Spleen (tissue), 11 donors: Measurements from ENCODE around the gene VSIG8. TPM values are rescaled to one million over a fixed set of nuclear protein-coding genes. Genes with fewer than 3 reads are reported as not detected.

Source experiments
- DNase-seq: peaks from one replicate; pipeline ENCODE4 v3.0.0-alpha.2; 2020
- H3K27ac ChIP-seq, 8 donors: fragments of 200-600 bp; sonication (generic) in 7 of 8; 1 replicate in 4 of 8; 2 replicates in 4 of 8; pipeline versions ENCODE4 v1.5.0 to v1.8.0; 2016 to 2021; ENCODE audit warnings: inconsistent platforms in 4 of 8, mild to moderate bottlenecking in 4 of 8, moderate library complexity in 1 of 8
- H3K27me3 ChIP-seq, 7 donors: fragments of 200-600 bp; sonication (generic) in 6 of 7; replicated peaks in 1 of 7; 1 replicate in 4 of 7; 2 replicates in 3 of 7; pipeline versions ENCODE4 v1.5.0 to v1.8.0; 2016 to 2021; ENCODE audit warnings: inconsistent platforms in 3 of 7, mild to moderate bottlenecking in 1 of 7
- H3K36me3 ChIP-seq, 6 donors: fragments of 200-600 bp; sonication (generic) in 5 of 6; 1 replicate in 4 of 6; 2 replicates in 2 of 6; pipeline versions ENCODE4 v1.5.0 to v1.8.0; 2016 to 2021; ENCODE audit warnings: inconsistent platforms in 2 of 6
- H3K4me1 ChIP-seq, 6 donors: fragments of 200-600 bp; sonication (generic) in 5 of 6; 1 replicate in 3 of 6; 2 replicates in 3 of 6; pipeline versions ENCODE4 v1.5.0 to v1.8.0; 2016 to 2021; ENCODE audit warnings: inconsistent platforms in 3 of 6
- H3K4me3 ChIP-seq, 8 donors: fragments of 200-600 bp; sonication (generic) in 7 of 8; 1 replicate in 4 of 8; 2 replicates in 4 of 8; pipeline versions ENCODE4 v1.5.0 to v1.8.0; 2016 to 2021; ENCODE audit warnings: inconsistent platforms in 4 of 8, mild to moderate bottlenecking in 4 of 8, moderate library complexity in 2 of 8
- H3K9me3 ChIP-seq, 8 donors: fragments of 200-600 bp; sonication (generic) in 7 of 8; 1 replicate in 4 of 8; 2 replicates in 4 of 8; pipeline versions ENCODE4 v1.5.0 to v1.8.0; 2016 to 2021; ENCODE audit warnings: inconsistent platforms in 4 of 8
- POLR2A ChIP-seq, 3 donors: fragments of 450-650 bp; IDR thresholded peaks; one replicate each; pipeline ENCODE4 v1.5.1; 2017; ENCODE audit warnings: antibody characterized with exemption in 3 of 3, mild to moderate bottlenecking in 1 of 3
- POLR2AphosphoS5 ChIP-seq, 3 donors: sonication (generic); formaldehyde crosslinking; IDR thresholded peaks; one replicate each; pipeline ENCODE4 v1.5.1; 2017; ENCODE audit warnings: antibody characterized with exemption in 3 of 3
- WGBS, 5 donors: extraction: QIAGEN DNeasy Blood & Tissue Kit in 3 of 5; methylation state at CpG; one replicate each; pipeline versions ENCODE4 v1.1.5 to v1.1.7; 2013 to 2018; 5-methylcytosine and 5-hydroxymethylcytosine counted together
- intact Hi-C: fragments of 100-400 bp; cut with DNase I; formaldehyde crosslinking; loops from one replicate; pipeline ENCODE4 v1.15.0; 2023; ENCODE audit warnings: low total_unique reads
- polyA plus RNA-seq, 3 donors: library from polyadenylated mRNA; stranded (reverse); fragments of 200-250 nt; gene quantifications; one replicate each; pipeline ENCODE4 v1.2.1, GENCODE V29; 2013
- total RNA-seq, 7 donors: library from RNA; depleted of rRNA in 3 of 7; stranded (reverse); fragments of >200 nt in 3 of 7; fragmentation: NEBNext Ultra II Directional in 4 of 7; extraction: Animal tissue kit (Norgen Biotek cat#: 25700) in 4 of 7; gene quantifications; one replicate each; pipeline versions ENCODE4 v1.1.0 to v1.2.1, GENCODE V29; 2016 to 2021
- TF ChIP-seq, protein P1 (sequence below), 11 experiments: fragments of 200-600 bp in 7 of 11; fragments of 450-650 bp in 4 of 11; sonication (generic) in 4 of 11; IDR thresholded peaks in 8 of 11; conservative IDR thresholded peaks in 3 of 11; 1 replicate in 7 of 11; 2 replicates in 4 of 11; pipeline versions ENCODE4 v1.4.0 to v1.8.0; 2016 to 2021; ENCODE audit warnings: antibody characterized with exemption in 11 of 11, inconsistent platforms in 4 of 11, mild to moderate bottlenecking in 1 of 11
- donor health status: healthy with polysubstance abuse.
- donor health status: DM: no; HTN: no; CAD: no; lungs with moderate emphysema.
- donor health status: DM: no; HTN: no; CAD: no.
- donor health status: Bipolar disorder and iron deficiency.
- donor health status: healthy.
- donor health status: DM: no; HTN: no; CAD: no.
- donor health status: DM: yes; HTN: yes; CAD: no.

Gene VSIG8
- total and polyA plus RNA-seq, 10 donors: 0.03 to 0.43 (median 0.23) TPM; not detected in 6

DNA sequence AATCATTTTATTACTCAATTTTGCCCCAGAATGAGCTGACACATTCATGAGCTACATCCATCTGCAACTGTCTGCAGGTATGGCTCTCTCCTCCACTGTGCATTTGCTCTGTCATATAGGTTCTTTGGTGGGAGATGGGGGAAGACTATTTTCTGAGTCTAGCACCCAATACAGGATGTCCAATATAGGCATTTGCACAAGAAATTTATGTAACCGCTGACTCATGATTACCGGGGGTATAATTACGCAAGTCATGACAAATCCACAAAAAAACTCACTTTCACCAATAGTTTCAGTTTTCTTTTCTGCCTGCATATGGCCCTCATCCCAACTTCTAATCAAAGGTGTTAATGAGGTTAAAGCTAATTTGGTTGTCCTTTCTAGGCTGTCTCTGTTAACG is 17.5 kb upstream of the VSIG8 start:
- intact Hi-C loops: no loop called here
- Histone ChIP-seq H3K4me3 (no peak overlapping the region), H3K27ac (peak overlapping the region in 3 of 8 donors; percentile 3 to 73 (median 24)), H3K27me3 (no peaks in the 10 kb centered on the region), H3K9me3 (no peaks in the 10 kb centered on the region), H3K4me1 (peaks cover 0 to 36% (median 9%) of the 10 kb centered on the region in 6 donors), H3K36me3 (no peaks in the 10 kb centered on the region)
- DNase-seq: no peak
- TF ChIP-seq, protein P1, sequence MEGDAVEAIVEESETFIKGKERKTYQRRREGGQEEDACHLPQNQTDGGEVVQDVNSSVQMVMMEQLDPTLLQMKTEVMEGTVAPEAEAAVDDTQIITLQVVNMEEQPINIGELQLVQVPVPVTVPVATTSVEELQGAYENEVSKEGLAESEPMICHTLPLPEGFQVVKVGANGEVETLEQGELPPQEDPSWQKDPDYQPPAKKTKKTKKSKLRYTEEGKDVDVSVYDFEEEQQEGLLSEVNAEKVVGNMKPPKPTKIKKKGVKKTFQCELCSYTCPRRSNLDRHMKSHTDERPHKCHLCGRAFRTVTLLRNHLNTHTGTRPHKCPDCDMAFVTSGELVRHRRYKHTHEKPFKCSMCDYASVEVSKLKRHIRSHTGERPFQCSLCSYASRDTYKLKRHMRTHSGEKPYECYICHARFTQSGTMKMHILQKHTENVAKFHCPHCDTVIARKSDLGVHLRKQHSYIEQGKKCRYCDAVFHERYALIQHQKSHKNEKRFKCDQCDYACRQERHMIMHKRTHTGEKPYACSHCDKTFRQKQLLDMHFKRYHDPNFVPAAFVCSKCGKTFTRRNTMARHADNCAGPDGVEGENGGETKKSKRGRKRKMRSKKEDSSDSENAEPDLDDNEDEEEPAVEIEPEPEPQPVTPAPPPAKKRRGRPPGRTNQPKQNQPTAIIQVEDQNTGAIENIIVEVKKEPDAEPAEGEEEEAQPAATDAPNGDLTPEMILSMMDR (IDR thresholded peaks at IDR 0.05 in 8 of 11, conservative IDR thresholded peaks at IDR 0.05 in 3 of 11): no peak
- TF ChIP-seq POLR2A (IDR thresholded peaks at IDR 0.05) (no peak), POLR2AphosphoS5 (IDR thresholded peaks at IDR 0.05) (no peak)
- WGBS, 5 donors: 46 to 67% (median 54%) methylated on average over 4 of the region's 4 CpGs

DNA sequence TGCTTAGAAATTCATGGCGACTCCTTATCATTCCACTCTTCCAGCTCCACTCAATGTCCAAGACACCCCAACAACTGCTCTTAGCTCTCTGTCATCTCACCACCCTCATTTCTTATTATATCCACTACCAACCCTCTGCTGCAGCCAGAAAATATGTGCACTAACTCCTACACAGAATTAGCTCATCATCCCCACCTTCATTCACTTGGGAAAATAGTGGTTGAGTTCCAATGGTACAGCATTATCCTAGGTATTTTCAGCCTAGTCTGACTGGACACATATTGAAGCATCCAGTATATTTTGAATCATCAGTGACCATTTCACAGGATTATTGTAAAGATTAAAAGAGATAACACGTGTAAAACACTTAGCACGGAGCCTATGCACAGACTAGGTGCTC is 16.7 kb upstream of the VSIG8 start:
- H3K9me3 ChIP-seq: no peaks in the 10 kb centered on the region
- H3K4me1 ChIP-seq: peaks cover 0 to 36% (median 9%) of the 10 kb centered on the region in 6 donors
- DNase-seq: no peak
- no peak overlapping the region for H3K27ac ChIP-seq
- H3K27me3 ChIP-seq: no peaks in the 10 kb centered on the region
- intact Hi-C loops: no loop called here
- H3K4me3 ChIP-seq: no peak overlapping the region
- 87 to 94% (median 92%) methylated on average over 3 of the region's 3 CpGs for WGBS, 5 donors
- H3K36me3 ChIP-seq: no peaks in the 10 kb centered on the region
- TF ChIP-seq, protein P1 (IDR thresholded peaks at IDR 0.05 in 8 of 11, conservative IDR thresholded peaks at IDR 0.05 in 3 of 11): no peak
- TF ChIP-seq POLR2AphosphoS5 (IDR thresholded peaks at IDR 0.05): no peak
- TF ChIP-seq POLR2A (IDR thresholded peaks at IDR 0.05): no peak

DNA sequence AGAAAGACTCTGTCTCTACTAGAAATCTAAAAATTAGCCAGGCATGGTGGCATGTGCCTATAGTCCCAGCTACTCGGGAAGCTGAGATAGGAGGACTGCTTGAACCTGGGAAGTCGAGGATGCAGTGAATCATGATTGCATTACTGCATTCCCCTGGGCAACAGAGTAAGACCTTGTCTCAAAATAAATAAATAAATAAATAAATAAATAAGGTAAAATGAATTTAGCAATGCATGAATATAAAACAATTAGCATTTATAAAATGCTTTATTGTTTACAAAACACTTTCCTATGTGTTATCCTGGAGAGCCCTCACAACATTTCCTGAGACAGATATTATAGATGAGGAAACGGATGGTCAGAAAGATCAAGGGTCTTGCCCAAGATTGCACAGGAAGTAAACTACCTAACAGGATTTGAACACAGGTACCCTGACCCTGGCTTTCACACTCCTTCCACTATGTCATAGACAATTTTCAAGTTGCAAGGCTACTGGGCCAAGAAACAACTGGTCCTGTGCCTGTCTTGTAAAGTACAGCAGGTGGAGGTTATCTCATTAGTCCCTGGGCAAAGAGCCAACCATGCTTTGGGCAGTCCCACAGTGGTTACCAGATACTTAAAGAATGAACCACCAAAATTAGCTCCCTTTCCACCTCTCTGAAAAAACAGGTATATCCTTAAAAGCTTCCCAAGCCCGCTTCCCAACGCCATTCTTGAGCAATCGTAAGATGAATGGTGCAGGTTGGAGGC is 15.4 kb upstream of the VSIG8 start:
- H3K27me3 ChIP-seq: no peaks in the 10 kb centered on the region
- H3K9me3 ChIP-seq: no peaks in the 10 kb centered on the region
- intact Hi-C loops: no loop called here
- TF ChIP-seq POLR2AphosphoS5 (IDR thresholded peaks at IDR 0.05): no peak
- TF ChIP-seq POLR2A (IDR thresholded peaks at IDR 0.05): no peak
- TF ChIP-seq, protein P1 (IDR thresholded peaks at IDR 0.05 in 8 of 11, conservative IDR thresholded peaks at IDR 0.05 in 3 of 11): no peak
- no peak overlapping the region for H3K27ac ChIP-seq
- no peak overlapping the region for H3K4me3 ChIP-seq
- no peaks in the 10 kb centered on the region for H3K36me3 ChIP-seq
- peaks cover 0 to 36% (median 9%) of the 10 kb centered on the region in 6 donors for H3K4me1 ChIP-seq
- 79 to 91% (median 88%) methylated on average over 6 of the region's 6 CpGs for WGBS, 5 donors
- no peak for DNase-seq

DNA sequence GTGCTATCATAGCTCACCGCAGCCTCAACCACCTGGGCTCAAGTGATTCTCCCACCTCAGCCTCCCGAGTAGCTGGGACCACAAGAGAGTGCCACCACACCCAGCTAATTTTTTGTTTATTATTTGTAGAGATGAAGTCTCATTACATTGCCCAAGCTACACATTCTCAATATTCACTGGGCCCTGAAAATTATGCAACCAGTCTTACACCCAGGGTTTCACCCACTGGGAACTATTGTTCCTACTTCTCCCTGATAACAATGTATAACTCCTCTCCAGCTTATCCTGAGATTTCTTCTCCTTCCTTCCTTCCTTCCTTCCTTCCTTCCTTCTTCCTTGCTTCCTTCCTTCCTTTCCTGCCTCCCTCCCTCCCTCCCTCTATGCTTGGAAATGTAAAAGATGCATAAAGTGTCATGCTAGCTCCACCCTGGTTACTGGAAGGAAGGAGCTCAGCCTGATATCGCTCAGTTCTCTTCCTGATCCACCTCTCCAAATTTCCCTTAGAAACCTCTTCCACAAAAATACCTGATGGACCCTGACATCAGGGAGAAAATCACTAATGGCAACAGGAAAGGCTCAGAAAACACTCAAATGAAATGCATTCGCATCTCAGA is 11.2 kb upstream of the VSIG8 start:
- DNase-seq: no peak
- H3K9me3 ChIP-seq: no peaks in the 10 kb centered on the region
- 86 to 91% (median 91%) methylated on average over 4 of the region's 4 CpGs for WGBS, 5 donors
- H3K4me3 ChIP-seq: no peak overlapping the region
- no peak overlapping the region for H3K27ac ChIP-seq
- H3K4me1 ChIP-seq: no peaks in the 10 kb centered on the region
- no peaks in the 10 kb centered on the region for H3K36me3 ChIP-seq
- intact Hi-C loops: no loop called here
- no peaks in the 10 kb centered on the region for H3K27me3 ChIP-seq
- TF ChIP-seq POLR2AphosphoS5 (IDR thresholded peaks at IDR 0.05): no peak
- TF ChIP-seq, protein P1 (IDR thresholded peaks at IDR 0.05 in 8 of 11, conservative IDR thresholded peaks at IDR 0.05 in 3 of 11): no peak
